Activated CD8-positive, alpha-beta T cell treated with anti-CD3 and anti-CD28 coated beads for 36 hours (primary cell): ENCODE results near the gene LITAF. TPM values are rescaled to one million over a fixed set of nuclear protein-coding genes. Genes with fewer than 3 reads are reported as not detected.

ENCODE experiments used
- ATAC-seq: fragments of 200-7000 bp; cut with Tn5 transposase; one replicate; pipeline ENCODE4 v1.10.0; 2021; ENCODE audit warnings: mild to moderate bottlenecking, moderate library complexity
- CTCF ChIA-PET: fragments of 350-600 bp; sonication (Branson Sonifier 250); formaldehyde crosslinking; loops from one replicate; lab custom pipeline; 2021; ENCODE audit warnings: antibody characterized with exemption; lab: Charles Lee
- POLR2A ChIA-PET: fragments of 350-600 bp; sonication (Branson Sonifier 250); formaldehyde crosslinking; loops from one replicate; lab custom pipeline; 2021; ENCODE audit warnings: antibody characterized with exemption; lab: Charles Lee
- DNase-seq: peaks from one replicate; pipeline ENCODE4 v3.0.0-alpha.2; 2020
- H3K27ac Mint-ChIP-seq: one replicate; pipeline ENCODE4 v1.8.0; 2021; ENCODE audit warnings: mild to moderate bottlenecking, mixed read lengths
- H3K27me3 Mint-ChIP-seq: one replicate; pipeline ENCODE4 v1.8.0; 2021; ENCODE audit warnings: mixed read lengths
- H3K36me3 Mint-ChIP-seq: one replicate; pipeline ENCODE4 v1.8.0; 2021; ENCODE audit warnings: low read depth, mixed read lengths
- H3K4me1 Mint-ChIP-seq: one replicate; pipeline ENCODE4 v1.8.0; 2021; ENCODE audit warnings: low read depth, mixed read lengths
- H3K4me3 Mint-ChIP-seq: one replicate; pipeline ENCODE4 v1.8.0; 2021; ENCODE audit warnings: mild to moderate bottlenecking, moderate library complexity, mixed read lengths
- H3K9me3 Mint-ChIP-seq: one replicate; pipeline ENCODE4 v1.8.0; 2021; ENCODE audit warnings: mixed read lengths
- intact Hi-C: fragments of 100-400 bp; cut with micrococcal nuclease; formaldehyde crosslinking; loops from one replicate; pipeline ENCODE4 v1.10.0; 2022
- total RNA-seq, 2 experiments: library from RNA; stranded (reverse); gene quantifications; one replicate each; pipeline ENCODE4 v1.2.3, GENCODE V29; 2021
- TF ChIP-seq, protein P1 (sequence below): fragments of 200-600 bp; IDR thresholded peaks from one replicate; pipeline ENCODE4 v1.8.0; 2022; ENCODE audit warnings: antibody characterized with exemption, mild to moderate bottlenecking

Gene LITAF
- total RNA-seq, 2 experiments from 2014 or later, result 108 to 110 TPM

GRCh38 chr16:11511801-11512200 lies 74.9 kb downstream of the LITAF start:
- Mint-ChIP-seq H3K9me3 (no peaks in the 10 kb centered on the region), H3K4me3 (no peak overlapping the region), H3K27ac (no peak overlapping the region), H3K27me3 (no peaks in the 10 kb centered on the region), H3K36me3 (no peaks in the 10 kb centered on the region), H3K4me1 (no peaks in the 10 kb centered on the region)
- TF ChIP-seq, protein P1, sequence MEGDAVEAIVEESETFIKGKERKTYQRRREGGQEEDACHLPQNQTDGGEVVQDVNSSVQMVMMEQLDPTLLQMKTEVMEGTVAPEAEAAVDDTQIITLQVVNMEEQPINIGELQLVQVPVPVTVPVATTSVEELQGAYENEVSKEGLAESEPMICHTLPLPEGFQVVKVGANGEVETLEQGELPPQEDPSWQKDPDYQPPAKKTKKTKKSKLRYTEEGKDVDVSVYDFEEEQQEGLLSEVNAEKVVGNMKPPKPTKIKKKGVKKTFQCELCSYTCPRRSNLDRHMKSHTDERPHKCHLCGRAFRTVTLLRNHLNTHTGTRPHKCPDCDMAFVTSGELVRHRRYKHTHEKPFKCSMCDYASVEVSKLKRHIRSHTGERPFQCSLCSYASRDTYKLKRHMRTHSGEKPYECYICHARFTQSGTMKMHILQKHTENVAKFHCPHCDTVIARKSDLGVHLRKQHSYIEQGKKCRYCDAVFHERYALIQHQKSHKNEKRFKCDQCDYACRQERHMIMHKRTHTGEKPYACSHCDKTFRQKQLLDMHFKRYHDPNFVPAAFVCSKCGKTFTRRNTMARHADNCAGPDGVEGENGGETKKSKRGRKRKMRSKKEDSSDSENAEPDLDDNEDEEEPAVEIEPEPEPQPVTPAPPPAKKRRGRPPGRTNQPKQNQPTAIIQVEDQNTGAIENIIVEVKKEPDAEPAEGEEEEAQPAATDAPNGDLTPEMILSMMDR, result no peak
- CTCF ChIA-PET, result interaction anchor here (1.7 kb wide), 1 partner anchor 19 kb away, joined by 4 read pairs; no protein-coding TSS in a partner anchor
- intact Hi-C loops, result no loop called here
- POLR2A ChIA-PET, result no interaction called here
- no peak for ATAC-seq
- DNase-seq, result no peak

- ATAC-seq, result no peak
- TF ChIP-seq, protein P1, result no peak
- H3K27me3 Mint-ChIP-seq, result no peaks in the 10 kb centered on the region
- intact Hi-C loops, result no loop called here
- POLR2A ChIA-PET, result no interaction called here
- no peak overlapping the region for H3K4me3 Mint-ChIP-seq
- no peak overlapping the region for H3K27ac Mint-ChIP-seq
- H3K4me1 Mint-ChIP-seq, result no peaks in the 10 kb centered on the region
- no peak for DNase-seq
- CTCF ChIA-PET, result interaction anchor here (1.7 kb wide), 1 partner anchor 19 kb away, joined by 4 read pairs; no protein-coding TSS in a partner anchor
- no peaks in the 10 kb centered on the region for H3K9me3 Mint-ChIP-seq
- H3K36me3 Mint-ChIP-seq, result no peaks in the 10 kb centered on the region
These were observed 75.4 kb downstream of the LITAF start for GRCh38 chr16:11511328-11511727.

- TF ChIP-seq, protein P1, result no peak
- Mint-ChIP-seq H3K36me3 (no peaks in the 10 kb centered on the region), H3K4me3 (no peak overlapping the region), H3K27me3 (no peaks in the 10 kb centered on the region), H3K4me1 (no peaks in the 10 kb centered on the region), H3K9me3 (no peaks in the 10 kb centered on the region), H3K27ac (no peak overlapping the region)
- ATAC-seq (no peak), DNase-seq (no peak)
- intact Hi-C loops, result no loop called here
- ChIA-PET CTCF (interaction anchor here (0.8 to 1.7 kb wide), 2 partner anchors 20 to 22 kb away, joined by 4 read pairs; no protein-coding TSS in a partner anchor), POLR2A (no interaction called here)
These were observed 76.3 kb downstream of the LITAF start for GRCh38 chr16:11510178-11510973.

DNA sequence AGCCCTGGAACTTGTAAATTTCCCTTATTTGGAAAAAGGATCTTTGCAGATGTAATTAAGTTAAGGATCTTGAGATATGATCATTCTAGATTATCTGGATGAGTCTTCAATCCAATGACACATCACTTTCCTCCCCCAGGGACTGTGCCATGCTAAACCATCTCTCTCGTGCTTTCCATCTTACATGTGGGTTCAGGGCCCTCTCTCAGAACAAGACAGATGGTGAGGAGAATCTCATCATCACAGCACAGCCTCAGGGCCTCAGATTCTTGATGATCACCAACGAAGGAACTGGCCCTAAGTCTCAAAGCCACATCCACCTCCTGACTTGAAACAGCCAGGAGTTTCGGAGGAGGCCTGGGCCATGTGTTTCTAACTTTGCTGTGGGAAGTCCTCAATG lies 78.7 kb downstream of the LITAF start:
- POLR2A ChIA-PET, result no interaction called here

More for the DNA sequence above, 78.7 kb downstream of the LITAF start:
- ATAC-seq (no peak), DNase-seq (no peak)
- TF ChIP-seq, protein P1, result no peak
- H3K4me3 Mint-ChIP-seq, result no peak overlapping the region
- H3K4me1 Mint-ChIP-seq, result no peaks in the 10 kb centered on the region
- CTCF ChIA-PET, result no interaction called here
- no peaks in the 10 kb centered on the region for H3K36me3 Mint-ChIP-seq
- no peak overlapping the region for H3K27ac Mint-ChIP-seq
- H3K27me3 Mint-ChIP-seq, result no peaks in the 10 kb centered on the region
- intact Hi-C loops, result no loop called here
- H3K9me3 Mint-ChIP-seq, result no peaks in the 10 kb centered on the region
